Tibial artery (tissue), 4 donors: ENCODE data around the gene ATRN.
A peak's percentile ranks its signal among the peaks of the same experiment; 100 is the strongest.

Experiments
- DNase-seq, 2 donors: peaks; one replicate each; pipeline ENCODE4 v3.0.0-alpha.2; 2019
- H3K27ac ChIP-seq, 2 donors: fragments of 200-600 bp; sonication (generic) in 1 of 2; 1 replicate in 1 of 2; 2 replicates in 1 of 2; pipeline ENCODE4 v1.5.1; 2018 to 2019; ENCODE audit warnings: mild to moderate bottlenecking in 1 of 2
- H3K27me3 ChIP-seq, 2 donors: fragments of 200-600 bp; sonication (generic) in 1 of 2; one replicate each; pipeline versions ENCODE4 v1.5.1 to v1.6.0; 2016 to 2019
- H3K36me3 ChIP-seq, 3 donors: fragments of 200-600 bp; sonication (generic) in 2 of 3; one replicate each; pipeline ENCODE4 v1.5.1; 2016 to 2019; ENCODE audit warnings: mild to moderate bottlenecking in 2 of 3
- H3K4me1 ChIP-seq, 4 donors: fragments of 200-600 bp; sonication (generic) in 2 of 4; 1 replicate in 3 of 4; 2 replicates in 1 of 4; pipeline ENCODE4 v1.5.1; 2016 to 2019
- H3K4me3 ChIP-seq, 2 donors: fragments of 200-600 bp; sonication (generic) in 1 of 2; 1 replicate in 1 of 2; 2 replicates in 1 of 2; pipeline ENCODE4 v1.5.1; 2018 to 2019; ENCODE audit warnings: mild to moderate bottlenecking in 2 of 2
- H3K9me3 ChIP-seq, 3 donors: fragments of 200-600 bp; sonication (generic) in 1 of 3; one replicate each; pipeline ENCODE4 v1.5.1; 2016 to 2019
- intact Hi-C: fragments of 100-400 bp; cut with DNase I; formaldehyde crosslinking; loops from one replicate; pipeline ENCODE4 v1.15.0; 2023; ENCODE audit warnings: low total_unique reads
- TF ChIP-seq, protein P1 (sequence below), 2 experiments: fragments of 200-600 bp in 1 of 2; fragments of 450-650 bp in 1 of 2; IDR thresholded peaks; one replicate each; pipeline ENCODE4 v1.5.1; 2017 to 2019; ENCODE audit warnings: antibody characterized with exemption in 2 of 2, mild to moderate bottlenecking in 1 of 2, moderate library complexity in 1 of 2

Gene ATRN

DNA sequence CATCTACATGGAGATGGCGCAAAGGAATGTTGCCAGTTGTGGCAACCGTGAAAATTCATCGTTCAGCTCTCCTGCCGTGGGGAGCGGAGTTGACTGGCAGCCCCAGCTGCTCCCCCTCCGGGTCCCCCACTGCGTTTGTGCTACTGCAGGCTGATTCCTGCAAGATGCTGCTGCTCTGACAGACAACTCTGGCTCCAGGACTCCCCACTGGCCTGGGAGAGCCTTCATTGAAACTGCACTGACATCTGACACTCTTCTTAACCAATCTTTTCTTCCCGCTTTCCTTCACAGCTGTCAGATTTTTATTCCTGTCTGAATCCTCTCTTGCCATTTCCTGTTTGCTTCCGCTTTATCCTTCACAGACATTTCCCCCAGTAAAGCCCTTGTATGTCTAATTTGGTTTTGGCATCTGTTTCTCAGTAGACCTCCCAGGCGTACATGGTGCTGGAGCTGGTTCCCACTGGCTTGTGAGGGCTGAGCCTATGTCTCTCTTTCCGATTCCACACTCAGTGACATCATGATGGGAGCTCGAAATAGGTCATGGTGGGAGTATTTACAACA is 9.5 kb upstream of the ATRN start:
- TF ChIP-seq, protein P1, sequence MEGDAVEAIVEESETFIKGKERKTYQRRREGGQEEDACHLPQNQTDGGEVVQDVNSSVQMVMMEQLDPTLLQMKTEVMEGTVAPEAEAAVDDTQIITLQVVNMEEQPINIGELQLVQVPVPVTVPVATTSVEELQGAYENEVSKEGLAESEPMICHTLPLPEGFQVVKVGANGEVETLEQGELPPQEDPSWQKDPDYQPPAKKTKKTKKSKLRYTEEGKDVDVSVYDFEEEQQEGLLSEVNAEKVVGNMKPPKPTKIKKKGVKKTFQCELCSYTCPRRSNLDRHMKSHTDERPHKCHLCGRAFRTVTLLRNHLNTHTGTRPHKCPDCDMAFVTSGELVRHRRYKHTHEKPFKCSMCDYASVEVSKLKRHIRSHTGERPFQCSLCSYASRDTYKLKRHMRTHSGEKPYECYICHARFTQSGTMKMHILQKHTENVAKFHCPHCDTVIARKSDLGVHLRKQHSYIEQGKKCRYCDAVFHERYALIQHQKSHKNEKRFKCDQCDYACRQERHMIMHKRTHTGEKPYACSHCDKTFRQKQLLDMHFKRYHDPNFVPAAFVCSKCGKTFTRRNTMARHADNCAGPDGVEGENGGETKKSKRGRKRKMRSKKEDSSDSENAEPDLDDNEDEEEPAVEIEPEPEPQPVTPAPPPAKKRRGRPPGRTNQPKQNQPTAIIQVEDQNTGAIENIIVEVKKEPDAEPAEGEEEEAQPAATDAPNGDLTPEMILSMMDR (IDR thresholded peaks at IDR 0.05), result no peak
- Histone ChIP-seq H3K27ac (no peak overlapping the region), H3K4me1 (no peaks in the 10 kb centered on the region), H3K4me3 (no peak overlapping the region), H3K9me3 (no peaks in the 10 kb centered on the region), H3K36me3 (no peaks in the 10 kb centered on the region), H3K27me3 (no peaks in the 10 kb centered on the region)
- intact Hi-C loops, result no loop called here
- DNase-seq, result no peak

DNA sequence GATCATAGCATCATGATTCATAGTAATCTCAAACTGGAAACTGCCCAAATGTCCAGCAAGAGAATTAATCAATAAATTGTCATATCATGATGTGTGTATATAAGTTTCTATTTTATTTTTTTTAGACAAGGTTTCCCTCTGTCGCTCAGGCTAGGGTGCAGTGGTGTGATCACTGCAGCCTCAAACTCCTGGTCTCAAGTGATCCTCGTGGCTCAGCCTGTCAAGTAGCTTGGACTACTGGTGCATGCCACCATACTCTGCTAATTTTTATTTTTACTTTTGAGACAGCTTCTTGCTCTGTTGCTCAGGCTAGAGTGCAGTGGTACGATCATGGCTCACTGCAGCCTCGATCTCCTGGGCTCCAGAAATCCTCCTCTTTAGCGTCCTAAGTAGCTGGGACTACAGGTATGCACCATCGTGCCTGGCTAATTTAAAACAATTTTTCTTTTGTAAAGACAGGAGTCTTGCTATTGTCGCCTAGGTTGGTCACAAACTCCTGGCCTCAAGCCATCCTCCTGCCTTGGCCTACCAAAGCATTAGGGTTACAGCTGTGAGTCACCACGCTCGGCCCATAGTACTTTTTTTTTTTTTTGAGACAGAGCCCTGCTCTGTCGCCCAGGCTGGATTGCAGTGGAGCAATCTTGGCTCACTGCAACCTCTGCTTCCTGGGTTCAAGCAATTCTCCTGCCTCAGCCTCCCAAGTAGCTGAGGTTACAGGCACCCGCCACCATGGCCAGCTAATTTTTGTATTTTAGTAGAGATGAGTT is 8.7 kb upstream of the ATRN start:
- Histone ChIP-seq H3K27me3 (no peaks in the 10 kb centered on the region), H3K27ac (no peak overlapping the region)
- DNase-seq, result no peak

DNA sequence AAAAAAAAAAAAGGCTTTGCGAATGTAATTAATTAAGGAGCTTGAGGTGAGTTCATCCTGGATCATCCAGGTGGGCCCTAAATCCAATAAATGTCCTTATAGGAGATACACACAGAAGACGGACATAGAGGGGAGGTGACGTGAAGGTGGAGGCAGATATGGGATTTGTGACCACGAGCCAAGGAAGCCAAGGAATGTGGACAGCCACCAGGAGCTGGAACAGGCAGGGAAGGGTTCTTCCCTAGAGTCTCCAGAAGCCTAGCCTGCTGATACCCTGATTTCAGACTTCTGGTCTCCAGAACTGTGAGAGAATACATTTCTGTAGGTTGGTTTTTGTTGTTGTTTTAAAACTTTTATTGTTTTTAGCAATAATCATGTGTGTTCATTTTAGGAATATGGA is 6.7 kb upstream of the ATRN start:
- Histone ChIP-seq H3K27me3 (no peaks in the 10 kb centered on the region), H3K36me3 (no peaks in the 10 kb centered on the region), H3K27ac (no peak overlapping the region), H3K4me3 (no peak overlapping the region), H3K9me3 (no peaks in the 10 kb centered on the region), H3K4me1 (no peaks in the 10 kb centered on the region)
- TF ChIP-seq, protein P1 (IDR thresholded peaks at IDR 0.05), result no peak
- intact Hi-C loops, result no loop called here
- DNase-seq, result no peak

More for the DNA sequence above, 8.7 kb upstream of the ATRN start:
- H3K4me3 ChIP-seq, result no peak overlapping the region
- intact Hi-C loops, result no loop called here
- TF ChIP-seq, protein P1 (IDR thresholded peaks at IDR 0.05), result no peak
- H3K36me3 ChIP-seq, result no peaks in the 10 kb centered on the region
- no peaks in the 10 kb centered on the region for H3K4me1 ChIP-seq
- H3K9me3 ChIP-seq, result no peaks in the 10 kb centered on the region

DNA sequence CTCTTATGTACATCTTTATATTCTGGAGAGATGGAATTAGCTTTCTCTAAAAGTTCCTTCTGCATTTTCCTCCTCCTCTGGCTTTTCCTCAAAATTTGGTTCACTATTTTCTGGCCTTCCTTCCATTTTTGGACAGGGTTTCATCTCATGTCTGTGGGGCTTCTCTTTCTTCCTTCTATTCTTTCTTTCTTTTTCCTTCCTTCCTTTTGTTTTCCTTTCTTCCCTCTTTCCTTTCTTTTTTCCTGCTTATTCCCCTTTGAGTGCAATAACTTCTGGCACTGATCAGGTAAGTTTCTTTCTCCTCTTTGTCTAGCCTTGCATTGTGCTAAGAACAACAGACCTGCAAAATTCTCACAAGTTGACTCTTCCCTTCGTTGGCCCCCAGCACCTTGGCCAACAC is 5.5 kb upstream of the ATRN start:
- no peak overlapping the region for H3K4me3 ChIP-seq
- no peak for DNase-seq
- no peak overlapping the region for H3K27ac ChIP-seq
- no peaks in the 10 kb centered on the region for H3K4me1 ChIP-seq
- intact Hi-C loops, result no loop called here
- TF ChIP-seq, protein P1 (IDR thresholded peaks at IDR 0.05), result no peak
- H3K36me3 ChIP-seq, result no peaks in the 10 kb centered on the region
- no peaks in the 10 kb centered on the region for H3K9me3 ChIP-seq
- H3K27me3 ChIP-seq, result no peaks in the 10 kb centered on the region

DNA sequence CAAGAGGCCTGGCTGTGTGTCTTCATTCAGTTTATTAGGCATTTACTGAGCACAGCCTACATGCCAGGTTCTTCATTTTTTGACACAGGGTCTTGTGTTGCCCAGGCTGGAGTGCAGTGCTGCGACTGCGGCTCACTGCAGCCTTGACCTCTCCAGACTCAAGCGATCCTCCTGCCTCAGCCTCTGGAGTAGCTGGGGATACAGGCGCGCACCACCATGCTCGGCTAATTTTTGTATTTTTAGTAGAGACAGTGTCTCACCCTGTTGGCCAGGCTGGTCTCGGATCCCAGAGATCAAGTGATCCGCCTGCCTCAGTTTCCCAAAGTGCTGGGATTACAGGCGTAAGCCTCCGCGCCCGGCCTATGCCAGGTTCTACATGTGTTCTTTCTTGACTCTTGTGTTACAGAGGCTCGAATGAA is 601 bp upstream of the ATRN start:
- intact Hi-C loops, result loop anchor here (5.0 kb wide), 1 partner anchor 63 kb away; the partner anchor contains the start of gene DNAAF9

More for the DNA sequence above, 601 bp upstream of the ATRN start:
- TF ChIP-seq, protein P1 (IDR thresholded peaks at IDR 0.05), result no peak
- no peaks in the 10 kb centered on the region for H3K9me3 ChIP-seq
- no peak for DNase-seq
- H3K36me3 ChIP-seq, result no peaks in the 10 kb centered on the region
- H3K4me3 ChIP-seq, result peak overlapping the region; percentile 90 to 92
- peak overlapping the region; percentile 79 to 89 for H3K27ac ChIP-seq
- peaks cover 0 to 27% (median 26%) of the 10 kb centered on the region in 4 donors for H3K4me1 ChIP-seq
- no peaks in the 10 kb centered on the region for H3K27me3 ChIP-seq
